ENCODE data around the gene SERINC5.

DNA sequence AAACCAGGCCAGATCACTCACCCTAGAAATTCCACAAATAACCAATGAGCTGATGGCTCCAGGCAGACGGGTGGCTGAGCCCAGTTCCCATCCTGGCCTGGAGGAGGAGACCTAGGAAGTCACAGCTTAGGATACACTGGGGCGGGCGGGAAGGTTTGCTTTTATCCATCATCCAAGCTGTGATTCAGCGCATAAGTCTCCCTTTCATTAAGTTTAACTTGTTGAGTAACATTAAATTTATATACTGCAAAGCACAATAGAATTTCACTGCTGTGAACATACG is 165.0 kb downstream of the SERINC5 start:
- no peak for TF ChIP-seq CTCF (IDR thresholded peaks at IDR 0.05)
- TF ChIP-seq POLR2AphosphoS5 (IDR thresholded peaks at IDR 0.05; ENCODE audit: low read depth, low read length), result no peak
- TF ChIP-seq GABPA (IDR thresholded peaks at IDR 0.05; ENCODE audit: low read depth), result no peak
